Measurements from ENCODE around the gene INTS14. TPM values are rescaled to one million over a fixed set of nuclear protein-coding genes. Genes with fewer than 3 reads are reported as not detected.
"Not testable (repeated sequence)": the region's sequence is repeated elsewhere in the genome, so short reads cannot be mapped to it uniquely, and the experiment has no call there.

INTS14 gene
- total RNA-seq, 1 donor from 2014 or later, result 32.0 TPM

DNA sequence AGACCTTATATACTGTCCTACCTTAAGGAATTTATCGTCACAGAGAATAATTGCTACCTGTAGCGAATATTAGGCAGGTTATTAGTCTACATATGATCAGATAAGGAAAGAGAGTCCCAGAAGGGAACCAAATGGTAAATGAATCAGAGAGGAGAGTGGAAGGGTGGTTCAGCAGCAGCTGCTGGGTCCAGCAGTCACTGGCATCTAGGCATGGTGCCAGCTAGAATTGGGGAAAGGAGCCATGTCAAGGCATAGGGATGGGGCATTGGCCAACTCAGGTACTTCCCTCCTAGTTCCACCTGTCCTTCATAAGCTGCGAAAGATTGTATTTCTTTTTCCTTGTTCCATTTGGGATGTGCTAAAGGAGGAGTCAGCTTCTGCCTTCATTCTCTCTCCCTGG lies 57.2 kb downstream of the INTS14 start:
- intact Hi-C loops (cut with DNase I), result no loop called here
- Histone ChIP-seq H3K4me1 (no peaks in the 10 kb centered on the region), H3K27me3 (no peaks in the 10 kb centered on the region), H3K4me3 (no peak overlapping the region), H3K9me3 (no peaks in the 10 kb centered on the region), H3K36me3 (peaks cover 48% of the 10 kb centered on the region), H3K27ac (no peak overlapping the region)
- ATAC-seq (no peak), DNase-seq (no peak)
- TF ChIP-seq, protein P1, sequence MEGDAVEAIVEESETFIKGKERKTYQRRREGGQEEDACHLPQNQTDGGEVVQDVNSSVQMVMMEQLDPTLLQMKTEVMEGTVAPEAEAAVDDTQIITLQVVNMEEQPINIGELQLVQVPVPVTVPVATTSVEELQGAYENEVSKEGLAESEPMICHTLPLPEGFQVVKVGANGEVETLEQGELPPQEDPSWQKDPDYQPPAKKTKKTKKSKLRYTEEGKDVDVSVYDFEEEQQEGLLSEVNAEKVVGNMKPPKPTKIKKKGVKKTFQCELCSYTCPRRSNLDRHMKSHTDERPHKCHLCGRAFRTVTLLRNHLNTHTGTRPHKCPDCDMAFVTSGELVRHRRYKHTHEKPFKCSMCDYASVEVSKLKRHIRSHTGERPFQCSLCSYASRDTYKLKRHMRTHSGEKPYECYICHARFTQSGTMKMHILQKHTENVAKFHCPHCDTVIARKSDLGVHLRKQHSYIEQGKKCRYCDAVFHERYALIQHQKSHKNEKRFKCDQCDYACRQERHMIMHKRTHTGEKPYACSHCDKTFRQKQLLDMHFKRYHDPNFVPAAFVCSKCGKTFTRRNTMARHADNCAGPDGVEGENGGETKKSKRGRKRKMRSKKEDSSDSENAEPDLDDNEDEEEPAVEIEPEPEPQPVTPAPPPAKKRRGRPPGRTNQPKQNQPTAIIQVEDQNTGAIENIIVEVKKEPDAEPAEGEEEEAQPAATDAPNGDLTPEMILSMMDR (IDR thresholded peaks at IDR 0.05), result no peak

DNA sequence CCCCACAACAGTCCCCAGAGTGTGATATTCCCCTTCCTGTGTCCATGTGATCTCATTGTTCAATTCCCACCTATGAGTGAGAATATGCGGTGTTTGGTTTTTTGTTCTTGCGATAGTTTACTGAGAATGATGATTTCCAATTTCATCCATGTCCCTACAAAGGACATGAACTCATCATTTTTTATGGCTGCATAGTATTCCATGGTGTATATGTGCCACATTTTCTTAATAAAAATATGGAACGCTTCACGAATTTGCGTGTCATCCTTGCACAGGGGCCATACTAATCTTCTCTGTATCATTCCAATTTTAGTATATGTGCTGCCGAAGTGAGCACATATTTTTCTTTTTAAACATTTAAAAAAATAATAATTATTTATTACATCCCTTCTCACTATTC lies 58.1 kb downstream of the INTS14 start:
- H3K4me1 ChIP-seq; H3K4me3 ChIP-seq; intact Hi-C loops (cut with DNase I); H3K27ac ChIP-seq; H3K27me3 ChIP-seq; DNase-seq; H3K9me3 ChIP-seq; ATAC-seq: not testable (repeated sequence)
- peaks cover 39% of the 10 kb centered on the region for H3K36me3 ChIP-seq

DNA sequence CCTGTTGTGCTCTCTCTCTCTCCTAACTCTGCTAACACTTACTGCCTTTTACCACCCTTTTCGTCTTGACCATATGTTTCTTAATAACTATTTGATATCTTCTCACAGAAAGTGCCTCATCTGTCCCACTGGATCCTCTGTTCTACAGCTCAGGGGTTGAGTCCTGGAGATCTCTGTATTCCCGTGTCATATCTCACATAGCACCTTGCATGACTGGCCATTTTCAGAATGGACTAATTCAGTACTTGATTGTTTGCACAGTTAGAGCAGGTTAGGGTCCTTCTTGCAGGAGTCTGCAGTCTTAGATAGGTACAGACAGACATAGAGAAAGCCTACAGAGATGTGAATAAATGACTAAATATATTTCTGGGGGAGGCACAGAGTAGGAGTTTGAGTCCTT lies 59.7 kb downstream of the INTS14 start:
- Histone ChIP-seq H3K27me3 (no peaks in the 10 kb centered on the region), H3K4me3 (no peak overlapping the region), H3K4me1 (no peaks in the 10 kb centered on the region), H3K27ac (no peak overlapping the region), H3K9me3 (no peaks in the 10 kb centered on the region), H3K36me3 (peaks cover 25% of the 10 kb centered on the region)
- no peak for DNase-seq
- intact Hi-C loops (cut with DNase I), result no loop called here
- TF ChIP-seq, protein P1 (IDR thresholded peaks at IDR 0.05), result no peak
- no peak for ATAC-seq

DNA sequence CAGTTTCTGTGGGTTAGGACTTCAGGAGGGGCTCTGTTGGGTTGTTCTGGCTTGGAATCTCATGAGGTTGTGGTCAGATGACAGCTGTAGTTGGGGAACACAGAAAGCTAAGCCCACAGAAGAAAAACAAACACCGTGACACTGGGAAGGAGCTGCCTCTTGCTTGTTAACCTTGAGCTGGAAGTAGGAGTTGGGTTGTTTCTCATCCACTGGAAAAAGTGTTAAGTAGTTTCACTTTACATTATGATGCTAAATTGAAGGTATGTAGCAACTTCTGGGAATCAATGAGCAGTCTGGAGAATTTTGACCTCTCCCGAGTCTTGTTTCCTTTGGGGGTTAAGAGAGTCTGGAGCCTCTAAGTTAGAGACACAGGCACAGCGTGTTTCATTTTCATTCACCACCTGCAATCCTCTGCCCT lies 60.2 kb downstream of the INTS14 start:
- TF ChIP-seq, protein P1 (IDR thresholded peaks at IDR 0.05), result no peak
- Histone ChIP-seq H3K27ac (no peak overlapping the region), H3K4me3 (no peak overlapping the region), H3K9me3 (no peaks in the 10 kb centered on the region), H3K4me1 (no peaks in the 10 kb centered on the region), H3K27me3 (no peaks in the 10 kb centered on the region), H3K36me3 (peaks cover 22% of the 10 kb centered on the region)
- ATAC-seq, result peak; percentile 10
- intact Hi-C loops (cut with DNase I), result no loop called here
- DNase-seq, result no peak

DNA sequence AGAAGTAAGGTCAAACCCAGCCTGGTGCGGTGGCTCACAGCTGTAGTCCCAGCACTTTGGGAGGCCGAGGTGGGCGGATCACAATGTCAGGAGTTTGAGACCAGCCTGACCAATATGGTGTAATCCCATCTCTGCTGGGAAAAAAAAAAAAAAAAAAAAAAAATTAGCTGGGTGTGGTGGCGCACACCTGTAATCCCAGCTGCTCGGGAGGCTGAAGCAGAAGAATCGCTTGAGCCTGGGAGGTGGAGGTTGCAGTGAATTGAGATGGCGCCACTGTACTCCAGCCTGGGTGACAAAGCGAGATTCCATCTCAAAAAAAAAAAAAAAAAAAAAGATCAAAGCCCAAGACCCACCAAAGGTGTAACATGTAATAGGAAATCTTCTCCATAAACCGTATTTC lies 61.6 kb downstream of the INTS14 start:
- DNase-seq; H3K4me3 ChIP-seq; H3K4me1 ChIP-seq; H3K9me3 ChIP-seq; H3K36me3 ChIP-seq; intact Hi-C loops (cut with DNase I); H3K27me3 ChIP-seq; ATAC-seq; H3K27ac ChIP-seq: not testable (repeated sequence)

DNA sequence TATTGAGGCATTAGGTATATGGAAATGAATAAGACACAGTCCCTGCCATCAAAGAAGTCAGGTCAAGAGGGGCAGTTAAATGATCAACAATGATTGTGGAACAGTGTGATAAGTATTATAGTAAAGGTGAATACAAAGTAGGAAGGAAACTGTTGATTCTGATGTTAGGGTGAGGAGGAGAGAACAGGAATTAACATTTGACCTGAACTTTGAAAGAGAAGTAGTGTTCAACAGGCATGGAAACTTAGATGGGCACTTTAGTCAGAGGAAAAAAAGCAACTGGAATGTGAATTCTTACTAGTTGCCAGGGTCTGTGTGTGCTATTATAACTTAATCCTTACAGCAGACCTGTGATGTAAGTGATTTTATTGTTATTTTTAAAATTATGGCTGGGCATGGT lies 63.1 kb downstream of the INTS14 start:
- DNase-seq (no peak), ATAC-seq (no peak)
- no peaks in the 10 kb centered on the region for H3K36me3 ChIP-seq
- TF ChIP-seq, protein P1 (IDR thresholded peaks at IDR 0.05), result no peak
- intact Hi-C loops (cut with DNase I), result no loop called here
- H3K27ac ChIP-seq, result no peak overlapping the region
- H3K27me3 ChIP-seq, result no peaks in the 10 kb centered on the region
- H3K4me3 ChIP-seq, result no peak overlapping the region
- no peaks in the 10 kb centered on the region for H3K4me1 ChIP-seq
- H3K9me3 ChIP-seq, result no peaks in the 10 kb centered on the region

DNA sequence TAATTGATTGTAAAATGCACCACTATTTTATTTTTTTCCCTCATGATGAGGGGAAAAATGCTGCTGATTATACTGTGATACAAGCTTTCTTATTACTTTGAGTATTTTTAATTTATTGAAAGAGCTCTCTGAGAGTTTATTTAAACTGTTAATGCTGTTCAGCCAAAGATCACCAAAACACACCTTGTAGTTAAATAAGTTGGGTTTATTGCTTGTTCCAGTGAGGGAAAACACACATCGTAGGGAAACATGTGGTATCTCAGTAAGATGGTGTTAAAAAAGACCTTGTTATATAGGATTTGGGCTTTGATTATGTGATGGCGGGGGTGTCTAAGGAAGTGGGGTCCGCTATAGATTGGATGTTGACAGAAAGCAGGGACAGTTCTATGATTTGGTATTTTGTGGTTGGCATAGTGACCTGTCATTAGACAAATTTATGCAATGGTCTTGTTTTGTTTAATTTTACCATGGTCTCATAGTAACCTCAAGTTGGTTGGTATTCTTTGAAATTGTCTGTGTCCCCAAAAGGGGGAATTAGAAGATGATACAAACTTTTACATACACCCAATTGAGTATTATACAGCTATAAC lies 69.6 kb downstream of the INTS14 start:
- Histone ChIP-seq H3K36me3 (no peaks in the 10 kb centered on the region), H3K27me3 (no peaks in the 10 kb centered on the region), H3K4me3 (no peak overlapping the region), H3K4me1 (no peaks in the 10 kb centered on the region), H3K9me3 (no peaks in the 10 kb centered on the region), H3K27ac (no peak overlapping the region)
- ATAC-seq (no peak), DNase-seq (no peak)
- TF ChIP-seq, protein P1 (IDR thresholded peaks at IDR 0.05), result no peak
- intact Hi-C loops (cut with DNase I), result no loop called here

Data from upper lobe of right lung (tissue), 1 donor.